HG02938 (cell line): ENCODE data around the gene TAF6.

Source experiments
- ATAC-seq: cut with Tn5 transposase; IDR thresholded peaks from one replicate; pipeline ENCODE4 v1.9.1; 2021; ENCODE audit warnings: mild to moderate bottlenecking, moderate library complexity; ENCODE audit not compliant: unreplicated experiment

The TAF6 gene

DNA sequence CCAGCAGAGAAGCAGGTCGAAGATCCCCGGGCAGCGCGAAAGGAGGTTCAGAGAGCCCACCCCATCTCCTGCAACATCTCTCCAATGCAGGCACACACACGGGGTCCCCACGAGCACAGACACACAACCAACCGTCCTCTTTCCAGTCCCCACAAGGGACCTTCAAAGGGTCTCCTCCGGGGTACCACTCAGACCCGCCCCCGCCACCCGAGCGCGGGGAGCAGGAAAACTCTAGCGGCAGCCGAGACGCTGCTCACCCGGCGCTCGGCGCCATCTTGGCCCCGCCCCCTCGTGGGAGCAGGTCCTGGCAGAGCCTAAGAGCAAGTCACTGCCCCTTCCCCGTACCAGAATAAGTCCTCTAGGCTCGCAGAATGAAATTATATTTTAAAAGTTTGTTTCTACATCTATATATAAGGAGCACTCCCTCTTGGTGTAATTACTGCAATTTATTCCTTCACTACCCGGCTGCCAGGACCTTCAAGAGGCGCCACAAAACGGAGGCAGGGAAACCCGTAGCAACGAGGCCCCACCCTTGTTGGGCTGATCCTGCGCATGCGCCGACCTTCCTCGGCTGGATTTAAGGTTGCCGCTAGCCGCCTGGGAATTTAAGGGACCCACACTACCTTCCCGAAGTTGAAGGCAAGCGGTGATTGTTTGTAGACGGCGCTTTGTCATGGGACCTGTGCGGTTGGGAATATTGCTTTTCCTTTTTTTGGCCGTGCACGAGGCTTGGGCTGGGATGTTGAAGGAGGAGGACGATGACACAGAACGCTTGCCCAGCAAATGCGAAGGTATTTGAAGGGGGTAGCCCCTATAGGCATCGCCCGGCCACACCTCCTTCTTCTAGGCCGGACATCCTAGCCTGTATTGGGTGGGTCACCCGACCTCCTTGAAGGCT lies at the start of gene TAF6, which contains the start of gene CNPY4:
TSS of gene TAF6 (minus strand) at position 287 of the 898 bp plus-strand sequence. CDS start 5,149 bp downstream, outside the sequence.
TSS of gene CNPY4 (plus strand) at position 563 of the 898 bp plus-strand sequence. CDS start at position 674, 111 bp downstream.
- ATAC-seq, result peak; percentile 67

DNA sequence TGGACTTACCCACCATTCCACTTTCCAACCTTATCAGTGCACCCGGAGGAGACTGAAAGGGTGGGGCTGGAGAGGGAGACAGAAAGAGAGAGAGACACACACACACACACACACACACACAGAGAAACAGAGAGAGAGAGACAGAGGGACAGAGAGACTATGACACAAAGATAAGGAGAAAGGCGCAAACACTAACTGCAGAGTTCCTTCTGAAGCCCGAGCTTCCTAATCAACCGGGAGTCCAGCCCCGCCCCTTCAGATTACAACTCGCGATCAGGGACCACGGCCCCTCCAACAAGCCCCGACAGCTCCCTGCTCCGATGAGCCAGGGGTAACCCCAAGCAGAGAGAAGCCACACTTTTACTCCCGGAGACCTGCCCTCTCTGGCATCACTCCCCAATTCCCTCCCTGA lies 48.8 kb upstream of the TAF6 start:
- ATAC-seq, result no peak

- no peak for ATAC-seq
Observed at GRCh38 chr7:100166970-100167911, 48.1 kb upstream of the TAF6 start.

DNA sequence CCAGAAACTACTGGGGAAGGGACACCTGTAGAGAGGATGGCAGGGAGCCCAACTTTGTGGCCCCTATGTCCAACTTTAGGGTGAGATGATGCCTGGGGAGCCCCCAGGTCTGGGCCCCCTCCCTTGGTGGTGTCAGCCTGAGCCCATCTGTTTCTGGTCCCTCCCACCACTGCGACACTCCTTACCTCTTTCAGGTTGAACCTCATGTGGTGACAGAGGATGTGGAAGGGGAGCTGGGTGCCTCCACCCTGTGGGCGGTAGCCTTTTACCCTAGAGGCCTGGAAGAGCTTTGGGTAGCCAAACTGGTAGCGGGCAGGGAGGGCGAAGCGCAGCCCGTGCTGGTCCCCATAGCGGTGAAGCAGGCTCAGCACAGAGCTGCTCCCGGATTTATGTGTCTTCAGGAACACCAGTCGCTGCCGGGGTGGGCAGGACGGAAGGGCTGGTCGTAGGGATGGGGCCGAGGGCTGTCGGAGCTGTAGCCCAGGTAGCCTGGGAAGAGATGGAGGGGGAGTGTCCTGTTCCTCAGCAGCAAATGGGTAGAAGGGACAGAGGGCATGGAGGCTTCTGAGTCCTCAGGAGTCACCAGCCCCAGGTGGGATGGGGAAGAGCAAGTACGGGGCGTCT lies 47.3 kb upstream of the TAF6 start:
- no peak for ATAC-seq

GRCh38 chr7:100163871-100164270 lies 44.7 kb upstream of the TAF6 start:
- ATAC-seq, result no peak

- ATAC-seq, result no peak
Observed at GRCh38 chr7:100163006-100163531, 43.9 kb upstream of the TAF6 start.

GRCh38 chr7:100160067-100160466 lies 40.9 kb upstream of the TAF6 start:
- no peak for ATAC-seq

GRCh38 chr7:100159099-100159623 lies 40.0 kb upstream of the TAF6 start:
- ATAC-seq, result no peak

DNA sequence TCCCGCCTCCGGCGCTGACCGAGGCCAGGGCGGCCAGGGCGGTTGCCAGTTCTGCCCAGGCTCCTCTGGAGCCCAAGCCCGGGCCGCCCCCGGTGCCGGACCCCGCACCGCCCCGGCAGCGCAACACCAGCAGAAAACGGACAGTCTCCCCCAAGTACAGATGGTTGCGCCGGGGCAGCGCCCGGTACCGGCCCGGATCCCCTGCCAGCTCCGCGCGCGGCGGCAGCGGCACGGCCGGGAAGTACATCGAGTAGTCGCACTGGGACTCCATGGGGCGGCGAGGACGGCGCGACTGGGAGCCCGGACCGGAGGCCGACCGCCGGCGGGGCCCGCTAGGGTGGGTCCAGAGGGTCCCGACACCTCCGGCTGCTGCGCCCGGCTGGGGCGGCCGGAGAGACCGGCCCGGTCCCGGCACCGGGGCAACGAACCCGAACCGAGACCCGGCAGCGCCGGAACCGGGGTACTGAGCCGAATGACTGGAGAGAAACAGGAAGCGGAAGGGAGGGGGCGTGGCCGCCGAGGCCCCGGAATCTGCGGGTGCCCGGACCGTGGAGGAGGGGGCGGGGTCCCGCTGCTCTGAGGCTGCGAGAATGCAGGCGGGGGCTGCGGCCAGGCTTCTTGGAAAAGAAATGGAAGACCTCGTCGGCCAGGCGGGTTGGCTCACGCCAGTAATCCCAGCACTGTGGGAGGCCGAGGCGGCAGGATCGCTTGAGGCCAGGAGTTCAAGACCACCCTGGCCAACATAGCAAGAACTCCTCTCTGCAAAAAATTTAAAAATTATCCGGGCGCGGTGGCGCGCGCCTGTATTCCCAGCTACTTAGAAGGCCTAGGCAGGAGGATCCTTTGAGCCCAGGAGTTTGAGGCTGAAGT lies 39.3 kb upstream of the TAF6 start, which contains the start of gene TRAPPC14:
TSS of gene TRAPPC14 (minus strand) at position 495 of the 870 bp plus-strand sequence. CDS start at position 271, 224 bp downstream.
- peak; percentile 64 for ATAC-seq

DNA sequence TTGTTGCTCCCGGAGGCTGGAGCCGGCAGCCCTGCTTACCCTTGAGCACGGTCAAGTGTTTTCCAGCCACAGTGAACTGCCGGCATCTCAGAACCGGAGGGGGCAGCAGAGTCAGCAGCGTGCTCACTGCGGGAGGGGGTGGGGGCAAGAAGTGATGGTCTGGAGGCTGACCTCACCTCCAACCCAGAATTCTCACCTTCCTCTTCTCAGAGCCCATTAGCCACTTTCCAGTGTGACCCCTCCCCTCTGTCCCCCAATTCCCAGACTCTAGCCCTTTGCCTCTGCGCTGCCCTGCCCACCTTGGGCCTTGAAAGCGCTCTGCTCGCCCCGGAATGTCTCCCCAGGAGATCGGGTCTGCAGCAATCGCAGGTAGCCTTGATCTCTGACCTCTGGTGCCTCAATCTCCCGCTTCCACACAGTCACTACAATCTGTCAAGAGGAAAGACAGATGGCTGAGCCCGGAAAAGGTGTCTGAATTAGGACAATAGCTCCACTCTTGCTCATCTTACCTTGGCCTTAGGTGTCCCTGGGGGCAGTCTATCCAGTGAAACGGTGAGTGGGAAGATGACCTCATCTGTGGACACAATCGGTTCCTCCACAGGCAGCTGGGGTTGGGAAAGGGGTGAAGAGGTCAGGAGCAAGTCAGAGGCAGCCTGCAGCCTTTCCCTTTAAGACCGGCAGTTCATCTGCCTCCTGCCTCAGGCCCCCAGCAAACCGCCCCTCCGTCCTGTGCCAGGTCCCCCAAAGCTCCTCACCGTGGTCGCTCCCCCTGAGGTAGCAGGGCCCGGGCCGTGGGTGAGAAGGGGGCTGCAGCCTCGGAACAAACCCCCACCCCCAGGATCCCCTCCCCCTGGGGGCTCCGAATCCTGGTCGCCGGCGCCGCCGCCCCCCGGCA lies 38.4 kb upstream of the TAF6 start:
- no peak for ATAC-seq

DNA sequence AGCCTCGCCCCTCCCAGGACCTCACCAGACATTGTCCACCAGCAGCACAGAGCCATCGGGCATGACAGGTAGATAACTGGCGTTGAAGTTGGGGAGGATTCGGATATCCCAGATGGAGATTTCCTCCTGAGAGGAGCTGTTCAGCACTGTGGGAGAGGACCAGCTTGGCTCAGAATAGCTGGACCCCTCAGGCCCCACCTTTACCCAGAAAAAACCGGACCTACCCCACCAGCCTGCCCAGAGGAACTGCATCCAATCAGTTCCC lies 37.8 kb upstream of the TAF6 start:
- no peak for ATAC-seq

GRCh38 chr7:100156331-100157068 lies 37.3 kb upstream of the TAF6 start:
- ATAC-seq, result no peak

DNA sequence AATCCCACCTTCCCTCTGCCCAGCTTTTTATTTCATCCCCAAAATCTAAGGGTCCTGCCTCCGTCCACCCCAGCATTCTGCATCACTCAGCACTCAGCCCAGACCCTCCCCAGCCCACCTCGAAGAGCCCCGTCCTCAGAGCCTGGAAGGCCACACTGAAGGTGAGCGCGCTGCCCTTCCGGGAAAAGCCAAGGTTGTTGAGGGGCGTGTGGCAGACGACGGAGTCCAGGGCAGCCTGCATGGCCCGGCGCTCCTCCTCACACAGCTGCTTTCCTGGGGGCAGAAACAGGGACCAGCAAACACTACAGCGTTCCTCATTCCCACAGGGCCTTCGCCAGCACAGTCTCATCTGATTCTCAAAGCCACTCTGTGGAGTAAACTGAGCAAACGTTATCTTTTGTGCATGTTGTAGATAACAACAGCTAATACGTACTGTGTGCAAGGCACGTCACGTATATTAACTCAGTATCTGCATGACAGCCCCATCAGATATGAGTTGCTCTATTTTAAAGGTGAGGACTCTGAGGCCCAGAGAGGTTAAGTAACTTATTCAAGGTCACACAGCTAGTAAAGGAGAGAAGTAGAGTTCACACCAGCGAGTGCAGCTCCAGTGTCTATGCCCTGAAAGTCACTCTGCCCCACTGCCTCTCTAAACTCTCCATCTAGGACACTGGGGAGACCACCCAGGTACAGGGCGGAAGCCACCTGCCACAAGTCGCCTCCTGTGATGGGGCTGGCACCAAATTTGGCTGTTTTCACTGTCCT lies 36.6 kb upstream of the TAF6 start:
- ATAC-seq, result no peak

GRCh38 chr7:100154651-100155491 lies 35.7 kb upstream of the TAF6 start:
- ATAC-seq, result no peak

- no peak for ATAC-seq
Observed at GRCh38 chr7:100153708-100154535, 34.8 kb upstream of the TAF6 start.
